ENCODE measurements around the gene NRIP1. TPM values are rescaled to one million over a fixed set of nuclear protein-coding genes. Genes with fewer than 3 reads are reported as not detected.

NRIP1 gene
- total RNA-seq, 4 donors from 2014 or later = 15.9 to 21.6 (median 16.9) TPM

DNA sequence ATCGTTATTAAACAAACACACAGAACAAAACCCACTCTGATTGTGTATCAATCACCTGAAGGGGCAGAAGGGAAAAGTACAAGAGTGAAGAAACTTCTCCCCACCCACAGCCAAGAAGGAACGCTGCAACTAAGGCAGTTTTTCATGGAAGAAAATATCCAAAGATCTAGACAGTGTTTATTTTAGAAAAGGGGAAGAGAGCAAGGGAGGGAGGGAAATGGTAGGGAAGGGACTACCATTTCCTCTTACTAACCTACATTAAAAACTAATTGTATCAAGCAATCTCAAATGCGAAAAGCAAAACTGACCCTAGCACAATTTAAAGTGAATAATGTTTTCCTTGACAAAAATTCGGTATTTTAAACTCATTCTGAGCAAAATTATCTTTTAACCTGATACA lies 3.5 kb downstream of the NRIP1 start:
- DNase-seq (ENCODE audit: low spot score in 2 of 2) = no peak
- TF ChIP-seq, protein P1, sequence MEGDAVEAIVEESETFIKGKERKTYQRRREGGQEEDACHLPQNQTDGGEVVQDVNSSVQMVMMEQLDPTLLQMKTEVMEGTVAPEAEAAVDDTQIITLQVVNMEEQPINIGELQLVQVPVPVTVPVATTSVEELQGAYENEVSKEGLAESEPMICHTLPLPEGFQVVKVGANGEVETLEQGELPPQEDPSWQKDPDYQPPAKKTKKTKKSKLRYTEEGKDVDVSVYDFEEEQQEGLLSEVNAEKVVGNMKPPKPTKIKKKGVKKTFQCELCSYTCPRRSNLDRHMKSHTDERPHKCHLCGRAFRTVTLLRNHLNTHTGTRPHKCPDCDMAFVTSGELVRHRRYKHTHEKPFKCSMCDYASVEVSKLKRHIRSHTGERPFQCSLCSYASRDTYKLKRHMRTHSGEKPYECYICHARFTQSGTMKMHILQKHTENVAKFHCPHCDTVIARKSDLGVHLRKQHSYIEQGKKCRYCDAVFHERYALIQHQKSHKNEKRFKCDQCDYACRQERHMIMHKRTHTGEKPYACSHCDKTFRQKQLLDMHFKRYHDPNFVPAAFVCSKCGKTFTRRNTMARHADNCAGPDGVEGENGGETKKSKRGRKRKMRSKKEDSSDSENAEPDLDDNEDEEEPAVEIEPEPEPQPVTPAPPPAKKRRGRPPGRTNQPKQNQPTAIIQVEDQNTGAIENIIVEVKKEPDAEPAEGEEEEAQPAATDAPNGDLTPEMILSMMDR (IDR thresholded peaks at IDR 0.05) = no peak
- TF ChIP-seq POLR2A (IDR thresholded peaks at IDR 0.05) = no peak
- intact Hi-C loops (cut with DNase I; ENCODE audit: low total_unique reads) = no loop called here
- H3K4me3 ChIP-seq (ENCODE audit: low read depth, poor library complexity, severe bottlenecking) = no peak overlapping the region
- 51 to 69% methylated on average over 4 of the region's 4 CpGs for WGBS, 2 donors

DNA sequence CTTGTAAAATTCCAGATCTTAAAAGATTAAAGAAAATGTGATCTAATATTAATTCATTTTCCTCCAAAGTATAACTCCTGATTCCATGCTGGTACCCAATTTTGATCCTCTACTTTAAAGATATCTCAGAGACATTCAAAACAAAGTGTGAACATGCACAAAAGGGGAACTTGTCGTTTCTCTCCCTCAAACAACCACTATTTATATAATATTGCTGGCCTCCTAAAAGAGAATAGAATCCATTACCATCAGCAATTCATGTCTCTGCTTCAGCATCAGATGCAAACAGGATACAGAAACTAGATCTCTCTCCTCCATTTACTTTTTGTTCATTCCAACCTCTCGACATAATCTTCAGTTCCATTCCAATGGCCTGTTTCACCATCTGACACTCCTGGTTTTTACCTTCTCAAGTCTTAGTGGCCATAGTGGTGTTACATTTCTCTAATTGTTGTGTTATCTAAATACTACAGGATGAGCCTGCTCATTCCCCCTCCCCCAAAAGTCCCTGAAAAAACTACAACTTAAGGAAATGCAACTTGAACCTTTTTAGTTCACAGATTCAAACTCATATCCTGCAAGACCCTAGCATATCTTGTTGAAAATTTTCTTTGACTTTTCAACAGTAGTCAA lies 4.1 kb downstream of the NRIP1 start:
- WGBS, 2 donors = 55 to 58% methylated on average over 2 of the region's 2 CpGs
- H3K4me3 ChIP-seq (ENCODE audit: low read depth, poor library complexity, severe bottlenecking) = no peak overlapping the region
- intact Hi-C loops (cut with DNase I; ENCODE audit: low total_unique reads) = no loop called here
- TF ChIP-seq, protein P1 (IDR thresholded peaks at IDR 0.05) = no peak
- TF ChIP-seq POLR2A (IDR thresholded peaks at IDR 0.05) = no peak
- no peak for DNase-seq (ENCODE audit: low spot score in 2 of 2)

DNA sequence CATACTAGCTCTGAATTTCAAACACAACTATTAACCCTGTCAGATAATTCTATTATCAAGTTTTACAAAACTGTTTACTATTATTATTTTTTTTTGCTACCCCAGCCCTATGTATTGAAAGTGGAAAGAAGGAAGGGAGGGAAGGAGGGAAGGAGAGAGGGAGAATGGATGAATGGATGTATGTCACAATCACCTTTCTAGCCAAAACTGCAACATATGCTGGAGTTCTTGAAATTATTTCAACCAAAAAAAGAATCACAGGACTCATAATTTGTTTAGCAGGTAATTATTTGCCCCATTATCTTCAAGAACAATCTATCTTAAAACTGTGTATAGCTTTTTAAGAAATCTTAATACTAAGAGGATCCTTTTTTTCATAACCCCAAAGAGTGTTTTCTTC lies 5.4 kb downstream of the NRIP1 start:
- DNase-seq (ENCODE audit: low spot score in 2 of 2) = no peak
- intact Hi-C loops (cut with DNase I; ENCODE audit: low total_unique reads) = no loop called here
- TF ChIP-seq, protein P1 (IDR thresholded peaks at IDR 0.05) = no peak
- no peak for TF ChIP-seq POLR2A (IDR thresholded peaks at IDR 0.05)
- no peak overlapping the region for H3K4me3 ChIP-seq (ENCODE audit: low read depth, poor library complexity, severe bottlenecking)

DNA sequence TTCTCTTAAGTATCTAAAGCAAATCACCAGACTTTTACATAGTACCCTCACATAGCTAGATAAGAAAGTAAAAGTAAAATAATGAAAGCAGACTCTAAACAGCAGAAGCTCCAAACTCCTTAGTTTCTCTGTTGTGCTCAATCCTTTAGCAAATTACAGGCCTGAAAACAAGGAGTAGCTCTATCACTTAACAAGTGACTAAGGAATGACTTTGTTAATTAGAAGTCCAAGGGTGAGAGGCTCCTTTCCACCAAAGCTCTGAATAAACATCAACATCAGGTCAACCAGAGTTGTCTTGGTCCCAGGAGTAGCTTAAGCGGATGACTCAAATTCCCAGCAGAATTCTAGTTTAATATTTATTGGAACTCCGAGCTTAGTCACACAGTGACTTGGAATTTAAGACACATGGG lies 5.9 kb downstream of the NRIP1 start:
- 52 to 57% methylated on average over 2 of the region's 2 CpGs for whole genome bisulfite sequencing, 2 donors
- intact Hi-C loops (cut with DNase I; ENCODE audit: low total_unique reads) = no loop called here
- DNase-seq (ENCODE audit: low spot score in 2 of 2) = no peak
- TF ChIP-seq, protein P1 (IDR thresholded peaks at IDR 0.05) = no peak
- H3K4me3 ChIP-seq (ENCODE audit: low read depth, poor library complexity, severe bottlenecking) = no peak overlapping the region

DNA sequence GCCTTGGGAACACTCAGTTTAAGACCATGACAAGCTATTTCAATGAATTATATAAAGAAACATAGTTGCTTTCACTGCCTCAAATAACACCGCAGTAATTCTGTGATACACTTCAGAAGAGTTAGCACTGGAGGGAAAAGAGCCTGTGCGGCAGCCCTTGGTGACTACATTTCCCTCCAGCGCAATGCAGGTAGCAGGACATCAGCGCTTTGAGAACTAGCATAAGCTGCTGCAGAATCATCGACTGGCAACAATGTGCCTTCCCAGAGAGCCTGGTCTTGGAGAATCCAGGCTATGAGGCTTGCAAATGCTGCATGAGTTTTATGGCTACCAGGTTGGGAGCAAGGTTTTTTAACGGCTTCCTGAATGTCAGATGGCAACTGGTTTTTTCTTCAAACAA lies 7.5 kb downstream of the NRIP1 start:
- no peak for DNase-seq (ENCODE audit: low spot score in 2 of 2)
- no peak overlapping the region for H3K4me3 ChIP-seq (ENCODE audit: low read depth, poor library complexity, severe bottlenecking)
- intact Hi-C loops (cut with DNase I; ENCODE audit: low total_unique reads) = no loop called here
- WGBS, 2 donors = 72 to 77% methylated on average over 6 of the region's 6 CpGs
- TF ChIP-seq, protein P1 (IDR thresholded peaks at IDR 0.05) = no peak
- TF ChIP-seq POLR2A (IDR thresholded peaks at IDR 0.05) = no peak

DNA sequence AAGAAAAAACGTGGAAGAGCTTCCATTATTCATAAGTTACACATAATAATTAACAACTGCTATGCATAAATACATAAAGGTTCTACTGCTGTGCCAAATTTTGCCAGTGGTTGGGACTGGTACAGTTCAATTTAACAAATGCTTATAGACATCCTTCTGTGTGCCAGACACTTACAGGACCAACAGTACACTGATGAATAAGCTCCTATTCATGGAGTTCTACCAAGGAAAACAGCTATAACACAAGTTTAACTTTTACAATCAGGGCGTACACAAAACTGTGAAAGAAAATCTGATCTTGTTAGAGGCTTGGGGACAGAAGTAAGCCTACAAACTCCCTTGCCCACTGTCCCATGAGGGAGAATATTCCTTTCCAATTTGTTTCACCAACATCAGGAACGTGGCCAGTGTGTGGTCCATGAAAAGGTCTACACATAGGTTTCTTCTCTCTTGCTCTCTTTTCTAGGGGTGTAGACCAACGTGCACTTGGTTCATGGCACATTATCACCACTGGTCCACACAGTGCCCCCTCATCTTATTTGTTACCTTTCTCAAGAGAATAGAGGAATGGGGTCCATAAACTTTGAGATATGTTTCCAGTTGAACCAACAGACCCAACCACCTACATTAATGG lies 10.1 kb downstream of the NRIP1 start:
- no peak overlapping the region for H3K4me3 ChIP-seq (ENCODE audit: low read depth, poor library complexity, severe bottlenecking)
- no peak for DNase-seq (ENCODE audit: low spot score in 2 of 2)
- intact Hi-C loops (cut with DNase I; ENCODE audit: low total_unique reads) = no loop called here
- TF ChIP-seq, protein P1 (IDR thresholded peaks at IDR 0.05) = no peak
- TF ChIP-seq POLR2A (IDR thresholded peaks at IDR 0.05) = no peak
- WGBS, 2 donors = 66 to 69% methylated on average over 4 of the region's 4 CpGs

All from lower leg skin (tissue), 4 donors.